ENCODE data around the gene C11orf16. TPM values are rescaled to one million over a fixed set of nuclear protein-coding genes. Genes with fewer than 3 reads are reported as not detected.

The C11orf16 gene
- total RNA-seq, 1 donor from 2014 or later: not detected

DNA sequence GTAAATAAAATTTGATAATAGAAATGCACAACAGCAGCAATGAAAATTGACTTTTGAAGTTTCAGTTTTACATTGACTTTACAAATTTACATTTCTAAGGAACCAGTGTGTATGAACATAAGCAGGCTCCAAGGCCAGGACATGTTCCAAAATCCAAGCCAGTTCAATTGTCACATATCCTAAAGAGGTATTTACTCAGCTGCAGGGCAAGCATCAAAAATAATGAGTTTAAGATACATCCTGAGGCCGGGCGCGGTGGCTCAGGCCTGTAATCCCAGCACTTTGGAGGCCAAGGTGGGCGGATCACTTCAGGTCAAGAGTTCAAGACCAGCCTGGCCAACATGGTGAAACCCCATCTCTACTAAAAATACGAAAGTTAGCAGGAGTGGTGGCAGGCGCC lies 60.8 kb downstream of the C11orf16 start:
- Mint-ChIP-seq H3K4me3 (peak overlapping the region; percentile 95), H3K4me1 (peaks cover 37% of the 10 kb centered on the region), H3K27ac (ENCODE audit: unreplicated experiment) (no peak overlapping the region), H3K9me3 (no peaks in the 10 kb centered on the region), H3K36me3 (ENCODE audit: low read depth) (no peaks in the 10 kb centered on the region), H3K27me3 (ENCODE audit: low read depth) (no peaks in the 10 kb centered on the region)
- DNase-seq (ENCODE audit: low read depth, low spot score): no peak
- TF ChIP-seq, protein P1, sequence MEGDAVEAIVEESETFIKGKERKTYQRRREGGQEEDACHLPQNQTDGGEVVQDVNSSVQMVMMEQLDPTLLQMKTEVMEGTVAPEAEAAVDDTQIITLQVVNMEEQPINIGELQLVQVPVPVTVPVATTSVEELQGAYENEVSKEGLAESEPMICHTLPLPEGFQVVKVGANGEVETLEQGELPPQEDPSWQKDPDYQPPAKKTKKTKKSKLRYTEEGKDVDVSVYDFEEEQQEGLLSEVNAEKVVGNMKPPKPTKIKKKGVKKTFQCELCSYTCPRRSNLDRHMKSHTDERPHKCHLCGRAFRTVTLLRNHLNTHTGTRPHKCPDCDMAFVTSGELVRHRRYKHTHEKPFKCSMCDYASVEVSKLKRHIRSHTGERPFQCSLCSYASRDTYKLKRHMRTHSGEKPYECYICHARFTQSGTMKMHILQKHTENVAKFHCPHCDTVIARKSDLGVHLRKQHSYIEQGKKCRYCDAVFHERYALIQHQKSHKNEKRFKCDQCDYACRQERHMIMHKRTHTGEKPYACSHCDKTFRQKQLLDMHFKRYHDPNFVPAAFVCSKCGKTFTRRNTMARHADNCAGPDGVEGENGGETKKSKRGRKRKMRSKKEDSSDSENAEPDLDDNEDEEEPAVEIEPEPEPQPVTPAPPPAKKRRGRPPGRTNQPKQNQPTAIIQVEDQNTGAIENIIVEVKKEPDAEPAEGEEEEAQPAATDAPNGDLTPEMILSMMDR (conservative IDR thresholded peaks at IDR 0.05): no peak

DNA sequence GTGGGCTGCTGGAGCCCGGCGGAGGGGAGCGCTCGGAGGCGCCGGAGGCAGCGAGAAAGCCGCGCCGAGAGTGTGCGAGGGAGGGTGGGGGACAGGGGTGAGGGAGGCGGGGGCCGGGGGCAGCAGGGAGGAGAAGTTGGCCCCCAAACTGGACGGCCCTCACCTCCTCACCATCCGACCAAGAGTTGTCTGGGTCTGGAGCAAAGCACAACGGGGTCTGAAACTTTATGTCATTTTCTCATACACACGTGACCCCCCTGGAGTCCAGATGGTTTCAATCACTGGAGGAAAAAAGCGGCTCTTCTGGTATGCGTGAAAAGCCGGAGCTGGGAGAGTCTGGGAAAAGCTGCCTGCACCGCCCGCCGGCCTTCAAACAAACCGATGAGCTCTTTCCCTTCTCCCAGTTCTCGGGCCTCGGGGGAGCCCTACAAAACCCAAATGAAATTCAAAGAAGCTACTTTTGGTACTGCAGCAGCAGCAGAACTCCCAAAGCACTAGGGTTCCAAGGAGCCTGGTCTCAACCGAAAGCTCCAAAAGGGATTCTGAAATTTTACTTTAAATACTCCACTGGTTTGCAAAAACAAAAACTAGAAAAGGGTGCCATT lies 61.5 kb downstream of the C11orf16 start:
- no peaks in the 10 kb centered on the region for H3K36me3 Mint-ChIP-seq (ENCODE audit: low read depth)
- H3K4me1 Mint-ChIP-seq: peaks cover 39% of the 10 kb centered on the region
- H3K27me3 Mint-ChIP-seq (ENCODE audit: low read depth): no peaks in the 10 kb centered on the region
- H3K9me3 Mint-ChIP-seq: no peaks in the 10 kb centered on the region
- H3K4me3 Mint-ChIP-seq: peak overlapping the region; percentile 95
- TF ChIP-seq, protein P1 (conservative IDR thresholded peaks at IDR 0.05): no peak
- H3K27ac Mint-ChIP-seq (ENCODE audit: unreplicated experiment): peak overlapping the region; percentile 90
- DNase-seq (ENCODE audit: low read depth, low spot score): peak; percentile 48

DNA sequence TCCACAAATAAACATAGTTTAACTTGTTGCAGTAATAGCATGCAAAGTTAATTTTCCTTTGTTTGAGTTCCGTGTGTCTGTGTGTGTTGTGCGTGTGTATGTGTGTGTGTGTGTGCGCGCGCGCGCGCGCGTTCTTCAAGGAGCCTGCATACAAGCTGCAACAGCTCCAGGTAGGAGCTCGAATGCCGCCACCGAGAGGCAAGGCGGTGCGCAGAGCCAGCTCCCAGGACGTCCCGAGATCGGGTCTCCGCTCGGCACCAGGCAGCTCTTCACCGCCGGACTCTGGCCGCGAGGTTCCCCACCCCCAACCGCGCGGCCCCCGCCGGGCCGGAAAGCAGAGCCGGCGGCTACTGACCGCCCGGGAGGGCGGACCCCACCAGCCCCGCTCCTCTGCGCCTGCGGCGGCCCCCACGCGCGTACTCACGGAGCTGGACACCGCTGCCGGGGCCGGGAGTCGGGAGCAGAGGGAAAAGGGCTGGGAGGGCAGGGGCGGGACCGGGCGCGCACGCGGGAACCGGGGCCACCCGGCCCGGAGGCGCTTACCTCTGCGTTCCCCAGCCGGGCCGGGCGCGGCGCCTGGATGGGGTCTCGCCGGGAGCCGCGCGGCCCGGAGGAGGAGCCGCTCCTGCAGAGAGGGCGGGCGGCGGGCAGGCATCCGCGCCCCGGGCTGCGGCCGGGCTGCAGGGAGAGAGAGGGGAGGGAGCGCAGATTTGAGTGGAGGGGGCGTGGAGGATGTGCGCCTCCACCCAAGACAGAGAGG lies 62.2 kb downstream of the C11orf16 start:
- DNase-seq (ENCODE audit: low read depth, low spot score): peak; percentile 59
- no peaks in the 10 kb centered on the region for H3K36me3 Mint-ChIP-seq (ENCODE audit: low read depth)
- H3K27ac Mint-ChIP-seq (ENCODE audit: unreplicated experiment): peak overlapping the region; percentile 84
- no peaks in the 10 kb centered on the region for H3K27me3 Mint-ChIP-seq (ENCODE audit: low read depth)
- H3K4me3 Mint-ChIP-seq: peak overlapping the region; percentile 97
- TF ChIP-seq, protein P1 (conservative IDR thresholded peaks at IDR 0.05): no peak
- H3K4me1 Mint-ChIP-seq: peaks cover 39% of the 10 kb centered on the region
- H3K9me3 Mint-ChIP-seq: no peaks in the 10 kb centered on the region

Other genes starting within 250 kb of the C11orf16 start
- 29.7 and 31.5 TPM in 2 replicates for gene AKIP1, start 21.8 kb downstream of the C11orf16 start, total RNA-seq
- gene ASCL3, start 10.1 kb upstream of the C11orf16 start, total RNA-seq: not detected in 2 replicates
- 14.3 and 15.7 TPM in 2 replicates for gene TMEM9B, start 31.5 kb upstream of the C11orf16 start, total RNA-seq
- gene NRIP3, start 71.1 kb upstream of the C11orf16 start, total RNA-seq: 1.7 and 2.1 TPM in 2 replicates
- gene SCUBE2, start 158.7 kb upstream of the C11orf16 start, total RNA-seq: 7.5 and 11.0 TPM in 2 replicates

All from neural crest cell (in vitro differentiated cells).